HG02588 (cell line): ENCODE measurements around the gene FMNL1.

ENCODE experiments used
- ATAC-seq: cut with Tn5 transposase; IDR thresholded peaks from one replicate; pipeline ENCODE4 v1.9.1; 2021; ENCODE audit warnings: mild to moderate bottlenecking, moderate library complexity; ENCODE audit not compliant: unreplicated experiment

The FMNL1 gene

DNA sequence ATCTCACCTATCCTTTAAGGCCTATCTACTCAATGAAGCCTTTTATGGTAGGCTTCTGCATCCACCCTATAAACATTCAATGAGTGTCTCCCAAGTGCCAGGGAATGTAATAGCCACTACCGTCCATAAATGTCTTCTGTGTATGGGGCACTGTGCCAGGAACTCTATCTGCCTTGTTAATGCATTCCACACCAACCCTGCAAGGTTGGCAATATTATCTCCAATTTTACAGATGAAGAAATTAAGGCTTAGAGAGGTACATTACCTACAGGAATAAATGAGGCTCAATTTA, 75.1 kb downstream of the FMNL1 start:
- ATAC-seq: no peak
